SU-DHL-6 (cell line): ENCODE measurements around the gene SENP7.

Source experiments
- EZH2phosphoT487 ChIP-seq: fragments of 200-600 bp; sonication (generic), shearing (Covaris generic); conservative IDR thresholded peaks from 2 replicates; pipeline ENCODE4 v1.6.1; 2018; ENCODE audit warnings: mild to moderate bottlenecking, antibody characterized with exemption, low read length, moderate library complexity, mixed read lengths
- TF ChIP-seq, protein P1 (sequence below): fragments of 200-600 bp; sonication (generic); IDR thresholded peaks from one replicate; pipeline ENCODE4 v1.5.1; 2017; ENCODE audit warnings: antibody characterized with exemption, mild to moderate bottlenecking, low read length, moderate library complexity; ENCODE audit not compliant: insufficient read depth, poor library complexity, severe bottlenecking

DNA sequence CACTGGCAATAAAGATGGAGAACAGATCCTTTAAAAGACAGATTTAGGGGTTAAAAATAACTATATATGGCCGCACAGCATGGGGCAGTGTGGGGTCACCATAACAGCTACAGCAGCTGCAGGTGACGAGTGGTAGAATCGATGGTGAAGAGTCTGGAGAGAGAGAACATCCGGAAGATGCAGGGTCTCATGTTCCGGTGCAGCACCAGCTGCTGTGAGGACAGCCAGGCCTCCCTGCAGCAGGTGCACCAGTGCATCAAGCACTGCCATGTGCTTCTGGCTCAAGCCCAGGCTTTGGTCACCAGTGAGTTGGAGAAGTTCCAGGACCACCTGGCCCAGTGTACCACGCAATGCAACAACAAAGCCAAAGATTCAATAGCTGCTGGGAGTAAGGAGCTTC lies 98.9 kb downstream of the SENP7 start:
- TF ChIP-seq, protein P1, sequence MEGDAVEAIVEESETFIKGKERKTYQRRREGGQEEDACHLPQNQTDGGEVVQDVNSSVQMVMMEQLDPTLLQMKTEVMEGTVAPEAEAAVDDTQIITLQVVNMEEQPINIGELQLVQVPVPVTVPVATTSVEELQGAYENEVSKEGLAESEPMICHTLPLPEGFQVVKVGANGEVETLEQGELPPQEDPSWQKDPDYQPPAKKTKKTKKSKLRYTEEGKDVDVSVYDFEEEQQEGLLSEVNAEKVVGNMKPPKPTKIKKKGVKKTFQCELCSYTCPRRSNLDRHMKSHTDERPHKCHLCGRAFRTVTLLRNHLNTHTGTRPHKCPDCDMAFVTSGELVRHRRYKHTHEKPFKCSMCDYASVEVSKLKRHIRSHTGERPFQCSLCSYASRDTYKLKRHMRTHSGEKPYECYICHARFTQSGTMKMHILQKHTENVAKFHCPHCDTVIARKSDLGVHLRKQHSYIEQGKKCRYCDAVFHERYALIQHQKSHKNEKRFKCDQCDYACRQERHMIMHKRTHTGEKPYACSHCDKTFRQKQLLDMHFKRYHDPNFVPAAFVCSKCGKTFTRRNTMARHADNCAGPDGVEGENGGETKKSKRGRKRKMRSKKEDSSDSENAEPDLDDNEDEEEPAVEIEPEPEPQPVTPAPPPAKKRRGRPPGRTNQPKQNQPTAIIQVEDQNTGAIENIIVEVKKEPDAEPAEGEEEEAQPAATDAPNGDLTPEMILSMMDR, result no peak
- TF ChIP-seq EZH2phosphoT487, result no peak
